A673 (cell line): Measurements from ENCODE around the gene FRK.

Experiments used
- CTCF ChIP-seq: fragments of 300-800, 200-600 bp; sonication (generic); conservative IDR thresholded peaks from 2 replicates; pipeline ENCODE4 v1.5.1; 2017; ENCODE audit warnings: low read depth, mild to moderate bottlenecking, antibody characterized with exemption, low read length, moderate library complexity, mixed read lengths
- EZH2 ChIP-seq: fragments of 200-600 bp; sonication (generic); IDR thresholded peaks from 2 replicates; pipeline ENCODE4 v1.6.1; 2017; ENCODE audit warnings: borderline replicate concordance, low read depth, mild to moderate bottlenecking, mixed read lengths, antibody characterized with exemption, low read length; ENCODE audit not compliant: poor library complexity, severe bottlenecking

- TF ChIP-seq CTCF (no peak), EZH2 (no peak)
Observed at GRCh38 chr6:116003668-116004067, 57.0 kb downstream of the FRK start.
